Measurements from ENCODE around the gene PRR16. TPM values are rescaled to one million over a fixed set of nuclear protein-coding genes. Genes with fewer than 3 reads are reported as not detected.

Gene PRR16
- total RNA-seq, 4 donors from 2014 or later: 1.9 to 8.4 (median 2.7) TPM

DNA sequence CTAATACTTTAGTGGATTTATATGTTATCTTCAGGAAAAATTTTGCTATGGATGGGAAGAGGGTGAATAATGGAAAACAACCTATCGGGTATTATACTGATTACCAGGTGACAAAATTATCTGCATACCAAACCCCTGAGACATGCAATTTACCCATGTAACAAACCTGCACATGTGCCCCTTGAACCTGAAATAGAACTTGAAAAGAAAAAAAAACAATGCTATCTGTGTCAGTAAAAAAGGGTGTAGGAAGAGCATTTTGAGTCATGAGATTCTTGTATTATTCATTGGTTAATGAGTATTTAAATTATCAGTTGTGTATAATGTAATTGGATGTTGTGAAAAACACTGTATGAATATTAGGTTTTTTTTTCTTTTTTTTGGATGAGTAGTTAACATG, 75.4 kb downstream of the PRR16 start:
- no peak for ATAC-seq (ENCODE audit: low FRiP score)

DNA sequence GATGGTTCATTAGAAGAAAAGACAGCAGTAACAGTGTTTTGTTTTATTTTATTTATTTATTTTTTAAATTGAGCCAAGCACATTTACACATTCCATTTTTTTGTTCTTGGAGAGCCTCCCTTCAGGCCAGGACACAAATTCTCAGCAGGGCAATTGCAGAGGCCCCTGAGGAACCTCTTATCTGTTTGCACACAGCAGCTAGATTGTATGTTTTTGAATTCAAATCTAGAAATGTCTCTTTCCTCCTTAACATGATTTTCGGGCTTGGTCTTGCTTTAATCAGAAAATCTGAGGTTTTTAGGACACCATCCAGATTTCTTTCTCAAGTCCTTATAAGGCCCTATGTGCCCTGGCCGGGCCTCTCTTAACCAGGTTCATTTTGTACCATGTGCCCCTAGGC, 76.0 kb downstream of the PRR16 start:
- TF ChIP-seq, protein P1, sequence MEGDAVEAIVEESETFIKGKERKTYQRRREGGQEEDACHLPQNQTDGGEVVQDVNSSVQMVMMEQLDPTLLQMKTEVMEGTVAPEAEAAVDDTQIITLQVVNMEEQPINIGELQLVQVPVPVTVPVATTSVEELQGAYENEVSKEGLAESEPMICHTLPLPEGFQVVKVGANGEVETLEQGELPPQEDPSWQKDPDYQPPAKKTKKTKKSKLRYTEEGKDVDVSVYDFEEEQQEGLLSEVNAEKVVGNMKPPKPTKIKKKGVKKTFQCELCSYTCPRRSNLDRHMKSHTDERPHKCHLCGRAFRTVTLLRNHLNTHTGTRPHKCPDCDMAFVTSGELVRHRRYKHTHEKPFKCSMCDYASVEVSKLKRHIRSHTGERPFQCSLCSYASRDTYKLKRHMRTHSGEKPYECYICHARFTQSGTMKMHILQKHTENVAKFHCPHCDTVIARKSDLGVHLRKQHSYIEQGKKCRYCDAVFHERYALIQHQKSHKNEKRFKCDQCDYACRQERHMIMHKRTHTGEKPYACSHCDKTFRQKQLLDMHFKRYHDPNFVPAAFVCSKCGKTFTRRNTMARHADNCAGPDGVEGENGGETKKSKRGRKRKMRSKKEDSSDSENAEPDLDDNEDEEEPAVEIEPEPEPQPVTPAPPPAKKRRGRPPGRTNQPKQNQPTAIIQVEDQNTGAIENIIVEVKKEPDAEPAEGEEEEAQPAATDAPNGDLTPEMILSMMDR (IDR thresholded peaks at IDR 0.05): no peak
- DNase-seq (ENCODE audit: low spot score) (no peak), ATAC-seq (ENCODE audit: low FRiP score) (no peak)

More for the DNA sequence above, 75.4 kb downstream of the PRR16 start:
- no peak for DNase-seq (ENCODE audit: low spot score)
- TF ChIP-seq, protein P1 (IDR thresholded peaks at IDR 0.05): no peak

DNA sequence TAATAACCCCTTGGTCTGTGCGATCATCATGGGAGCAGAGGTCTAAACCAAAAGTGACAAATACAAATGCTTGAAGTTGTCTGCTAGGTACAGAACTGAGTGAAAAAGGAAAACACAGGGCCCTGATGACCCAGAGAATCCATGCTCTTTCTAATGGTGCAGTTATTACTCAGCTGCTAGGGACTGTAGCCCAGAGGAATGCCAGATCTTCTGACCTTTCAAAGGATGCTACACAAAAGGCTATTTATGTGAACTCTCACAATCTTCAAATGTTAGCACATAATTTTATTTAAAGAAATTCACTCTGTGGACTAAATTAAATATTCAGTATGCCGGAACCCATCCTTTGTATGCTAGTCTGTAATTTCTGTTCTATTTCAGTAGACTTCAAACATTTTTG, 79.9 kb downstream of the PRR16 start:
- TF ChIP-seq, protein P1 (IDR thresholded peaks at IDR 0.05): no peak
- DNase-seq (ENCODE audit: low spot score): no peak
- ATAC-seq (ENCODE audit: low FRiP score): no peak

DNA sequence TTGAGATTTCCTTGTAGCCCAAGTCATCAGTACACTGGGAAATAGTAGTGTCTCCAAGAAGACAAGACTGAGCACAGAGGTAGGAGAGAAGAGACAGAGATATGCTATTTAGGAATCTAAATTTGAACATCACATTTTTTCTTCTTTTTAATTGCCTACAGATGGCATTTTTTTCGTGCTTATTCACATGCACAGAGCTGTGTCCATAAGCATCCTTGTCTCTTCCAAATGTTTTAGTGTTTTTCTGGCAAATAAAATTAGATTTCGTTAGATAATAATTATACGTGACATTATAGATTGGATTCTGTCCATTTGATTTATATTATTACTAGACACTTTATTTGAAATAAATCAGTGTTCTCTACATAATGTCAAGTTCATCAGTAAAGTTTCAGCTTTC, 80.9 kb downstream of the PRR16 start:
- ATAC-seq (ENCODE audit: low FRiP score): no peak
- DNase-seq (ENCODE audit: low spot score): no peak
- TF ChIP-seq, protein P1 (IDR thresholded peaks at IDR 0.05): no peak

DNA sequence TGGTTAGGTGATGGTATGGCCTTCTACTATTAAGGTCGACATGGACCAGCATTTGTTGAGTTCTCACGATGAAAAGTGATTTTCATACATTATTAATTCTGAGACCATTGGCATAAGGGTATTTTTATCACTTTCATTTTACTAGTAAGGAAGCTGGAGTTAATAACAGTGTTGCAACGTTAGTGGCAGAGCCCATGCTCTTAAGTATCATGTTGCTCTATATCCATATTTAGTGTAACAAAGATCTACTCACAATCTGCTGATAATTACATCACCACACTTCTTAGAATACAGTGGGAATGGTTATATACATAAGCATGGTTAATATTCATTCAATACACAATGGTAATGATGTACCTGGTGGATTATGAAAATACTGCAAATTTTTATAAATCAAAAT, 81.9 kb downstream of the PRR16 start:
- DNase-seq (ENCODE audit: low spot score): no peak
- no peak for ATAC-seq (ENCODE audit: low FRiP score)
- TF ChIP-seq, protein P1 (IDR thresholded peaks at IDR 0.05): no peak

DNA sequence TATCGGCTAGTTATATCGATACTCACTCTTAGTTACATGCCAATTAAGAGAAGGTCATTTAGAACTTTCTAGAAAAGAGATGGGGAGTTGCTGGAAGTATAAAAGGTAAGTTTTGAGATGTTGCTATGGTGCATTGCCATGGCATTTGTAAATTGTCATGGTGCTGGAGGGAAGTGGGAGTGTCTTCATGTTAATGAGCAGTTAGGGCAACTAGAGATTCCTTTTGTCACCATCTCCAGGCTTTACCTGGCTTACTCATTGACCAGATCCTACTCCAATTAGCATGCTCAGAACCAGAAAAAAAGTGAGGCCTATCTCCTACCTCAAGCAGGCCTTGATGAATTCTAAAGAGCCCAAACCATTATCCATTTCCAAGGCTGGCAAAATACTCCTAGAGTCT, 82.8 kb downstream of the PRR16 start:
- no peak for DNase-seq (ENCODE audit: low spot score)
- TF ChIP-seq, protein P1 (IDR thresholded peaks at IDR 0.05): no peak
- no peak for ATAC-seq (ENCODE audit: low FRiP score)

DNA sequence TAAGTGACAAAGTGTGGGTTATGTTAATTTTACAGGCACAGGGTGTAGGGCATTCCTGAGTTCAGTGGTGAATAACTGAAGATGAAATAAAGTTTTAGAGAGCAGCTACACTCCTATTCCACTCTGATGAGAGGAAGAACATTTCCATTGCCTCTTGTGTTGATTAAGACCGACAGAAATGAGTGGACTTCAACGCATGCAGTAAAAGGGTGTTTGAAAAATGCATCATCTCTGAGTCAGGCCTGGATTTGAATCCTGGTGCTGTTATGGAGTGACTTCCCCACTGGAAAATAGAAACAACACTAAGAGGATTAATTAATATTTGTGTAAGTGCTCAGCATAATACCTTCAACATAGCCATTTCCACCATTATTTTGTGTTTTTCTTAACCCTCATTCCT, 86.3 kb downstream of the PRR16 start:
- ATAC-seq (ENCODE audit: low FRiP score) (no peak), DNase-seq (ENCODE audit: low spot score) (no peak)
- TF ChIP-seq, protein P1 (IDR thresholded peaks at IDR 0.05): no peak

Data from omental fat pad (tissue), 4 donors.